GM18517 (cell line): ENCODE measurements around the gene EFHD2.
A peak's percentile ranks its signal among the peaks of the same experiment; 100 is the strongest.
"Not testable (repeated sequence)": the region's sequence is repeated elsewhere in the genome, so short reads cannot be mapped to it uniquely, and the experiment has no call there.

Source experiments
- ATAC-seq: cut with Tn5 transposase; IDR thresholded peaks from one replicate; pipeline ENCODE4 v1.9.1; 2021; ENCODE audit warnings: mild to moderate bottlenecking, moderate library complexity; ENCODE audit not compliant: unreplicated experiment

Gene EFHD2

DNA sequence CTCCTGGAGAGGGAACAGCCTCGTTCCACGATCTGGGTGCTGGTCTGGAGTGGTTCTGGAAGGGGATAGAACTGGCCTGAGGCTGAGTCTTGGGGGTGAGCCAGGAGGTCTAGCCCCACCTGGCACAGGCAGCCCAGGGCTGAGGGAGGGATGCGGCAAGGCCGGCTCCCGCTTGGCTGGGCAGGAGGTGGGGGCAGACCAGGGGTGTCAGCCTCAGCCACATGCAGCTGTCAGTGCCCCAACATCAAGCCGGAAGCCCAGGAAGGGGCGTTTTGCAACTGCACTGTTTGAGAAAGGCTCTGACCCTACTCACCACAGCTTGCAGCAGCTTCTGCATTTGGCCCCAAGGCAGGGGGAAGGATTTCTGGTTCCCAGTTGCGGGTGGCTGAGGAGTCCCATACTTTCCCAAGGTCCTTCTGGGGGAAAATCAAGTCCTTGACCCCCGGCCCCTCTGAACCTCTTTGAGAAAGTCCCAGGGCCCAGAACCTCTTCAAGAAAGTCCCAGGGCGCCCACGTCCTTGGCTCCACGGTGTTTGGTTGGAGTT, 2.0 kb downstream of the EFHD2 start:
- ATAC-seq = peak; percentile 50

DNA sequence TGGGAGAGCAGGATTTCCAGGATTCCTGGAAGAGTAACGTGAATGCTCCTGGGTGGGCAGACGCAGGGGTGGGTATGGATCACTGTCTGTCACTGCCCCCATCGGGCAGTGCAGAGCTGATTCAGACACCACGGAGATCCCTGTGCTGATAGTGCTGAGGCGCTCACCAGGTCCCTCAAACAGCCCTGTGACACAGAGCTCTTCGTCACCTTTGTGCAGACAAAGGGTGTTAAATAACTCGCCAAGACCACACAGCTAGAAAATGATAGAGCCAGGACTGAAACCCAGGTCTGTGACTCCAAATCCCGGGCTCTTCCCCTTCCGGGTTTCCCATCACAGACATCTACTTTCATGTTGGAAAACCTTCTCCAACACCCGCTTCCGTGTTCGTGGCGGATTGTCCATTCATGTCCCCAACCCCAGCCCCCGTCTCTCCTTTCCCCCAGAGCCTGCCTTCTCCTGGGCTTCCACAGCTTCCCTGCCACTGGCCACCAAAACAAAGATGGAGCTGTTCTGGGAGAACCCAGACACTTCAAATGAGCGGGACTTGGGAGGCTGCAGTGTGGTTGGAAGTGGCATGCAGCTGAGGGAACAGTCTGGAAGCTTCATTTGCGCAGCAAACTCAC, 2.6 kb downstream of the EFHD2 start:
- no peak for ATAC-seq

DNA sequence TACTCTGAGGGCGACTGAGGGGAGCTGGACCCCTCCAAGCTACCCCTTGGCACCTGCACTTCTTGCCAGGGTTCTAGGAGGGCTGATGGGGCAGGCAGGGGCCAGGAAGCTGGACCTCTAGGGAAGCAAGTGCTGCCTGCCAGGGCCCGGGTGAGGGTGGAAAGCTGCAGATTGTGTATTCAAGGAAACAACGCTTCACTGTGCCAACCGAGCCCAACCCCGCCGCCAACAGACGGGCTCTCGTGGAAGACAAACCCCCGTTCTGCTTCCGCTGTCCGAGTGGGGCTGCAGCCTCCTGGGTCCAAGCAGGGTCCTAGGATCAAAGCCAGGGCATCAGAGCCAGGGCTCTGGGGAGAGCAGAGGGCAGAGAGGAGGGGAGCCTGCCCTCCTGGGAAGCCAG, 3.2 kb downstream of the EFHD2 start:
- no peak for ATAC-seq

DNA sequence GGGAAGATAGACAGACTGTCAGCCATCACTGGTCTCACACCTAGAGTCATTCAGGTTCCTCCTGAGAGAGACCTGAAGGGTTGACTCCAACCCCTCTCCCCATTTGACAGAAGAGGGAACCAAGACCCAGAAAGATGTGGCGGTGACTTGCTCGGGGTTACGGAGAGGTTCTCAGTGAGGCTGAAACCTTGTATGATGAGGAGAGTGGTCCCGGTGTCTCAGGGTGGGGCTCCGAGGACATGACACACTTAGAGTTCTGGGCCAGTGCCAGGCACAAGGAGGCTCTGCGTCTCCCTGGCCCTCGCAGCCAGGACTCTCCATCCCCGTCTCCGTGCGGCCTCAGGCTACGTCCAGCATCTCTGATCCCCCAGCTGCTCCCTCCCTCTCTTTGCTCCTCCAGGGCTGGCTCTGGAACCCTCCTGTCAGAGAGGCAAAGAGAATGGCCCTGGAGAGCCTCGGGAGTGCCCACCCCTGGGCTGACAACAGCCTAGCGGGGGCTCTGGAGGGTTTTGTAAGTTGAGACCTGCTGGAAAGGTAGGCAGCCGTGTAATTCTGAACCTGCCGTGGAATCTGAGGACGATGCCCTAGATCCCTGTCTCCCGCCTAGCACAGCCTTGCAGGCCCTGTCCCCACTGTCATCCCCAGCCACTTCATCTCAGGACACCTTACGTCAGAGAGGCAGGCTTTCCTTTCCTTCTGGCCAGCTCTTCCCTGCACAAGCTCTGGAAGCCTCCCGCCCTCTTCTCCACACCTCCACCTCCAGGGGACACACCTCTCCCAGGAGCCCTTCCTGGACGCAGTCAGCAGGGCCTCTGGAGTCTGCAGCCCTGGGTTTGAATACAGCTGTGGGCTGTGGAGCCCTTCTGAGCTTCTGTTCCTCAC, 4.1 kb downstream of the EFHD2 start:
- ATAC-seq = no peak

DNA sequence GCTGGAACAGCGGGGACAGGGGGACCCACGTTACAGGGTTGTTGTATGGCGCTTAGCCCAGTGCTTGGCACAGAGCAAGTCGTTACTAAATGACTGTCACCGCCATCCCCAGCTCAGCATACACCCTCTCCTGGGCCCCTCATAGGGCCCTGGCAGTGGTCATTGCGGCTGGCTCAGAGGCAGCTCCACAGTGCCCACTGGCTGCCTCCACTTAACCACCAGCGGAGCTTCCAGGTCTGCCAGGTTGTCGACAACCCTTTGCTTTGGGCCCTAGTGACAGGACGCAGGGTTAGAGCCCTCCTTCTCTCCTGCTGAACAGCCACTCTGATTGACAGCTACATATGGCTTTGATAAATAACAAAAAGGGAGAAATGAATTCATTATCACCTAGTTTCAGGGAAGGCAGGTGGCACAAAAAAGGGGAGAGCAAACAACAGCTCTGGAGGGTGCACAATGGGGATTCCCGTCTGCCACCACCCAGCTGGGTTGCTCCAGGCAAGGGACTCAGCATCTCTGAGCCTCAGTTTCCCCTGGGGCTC, 4.8 kb downstream of the EFHD2 start:
- no peak for ATAC-seq

DNA sequence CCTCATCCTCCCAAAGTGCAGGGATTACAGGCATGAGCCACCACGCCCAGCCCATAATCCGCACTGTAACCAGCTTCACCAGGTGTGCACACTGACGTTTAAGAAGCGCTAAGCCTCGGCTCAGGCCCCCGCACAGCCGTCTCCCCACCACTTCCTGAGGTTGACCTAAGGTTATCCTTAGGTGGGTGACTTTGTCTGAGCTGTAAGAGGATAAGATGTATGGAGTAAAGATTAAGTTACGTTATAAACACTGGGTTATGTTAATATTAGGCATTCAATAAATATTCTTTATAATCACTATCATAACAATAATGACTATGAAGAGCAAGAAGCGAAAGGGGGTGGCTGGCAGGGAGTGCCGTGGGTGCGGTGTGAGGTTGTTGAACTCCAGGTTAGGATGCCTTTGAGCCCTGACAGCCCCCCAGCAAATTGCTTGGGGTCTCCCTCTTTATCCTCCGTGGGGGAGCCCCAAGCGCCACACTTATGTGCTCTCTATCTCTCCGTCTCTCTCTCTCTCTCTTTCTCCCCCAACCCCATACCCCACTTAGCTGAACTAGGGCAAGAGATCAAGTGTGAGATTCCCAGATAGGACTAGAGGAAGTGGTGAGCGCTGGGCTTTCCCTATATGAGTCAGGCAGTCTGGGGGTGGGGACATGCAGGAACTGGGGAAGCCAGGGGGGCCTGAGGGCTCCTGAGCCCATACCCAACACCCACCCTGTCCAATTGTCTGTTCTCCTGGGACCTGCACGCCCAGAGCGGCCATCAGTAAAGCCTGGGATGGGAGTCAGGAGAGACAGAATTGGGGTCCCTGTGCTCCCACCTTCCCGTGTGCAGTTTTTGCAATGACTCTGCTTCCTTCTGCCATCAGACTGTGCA, 7.6 kb downstream of the EFHD2 start:
- no peak for ATAC-seq

DNA sequence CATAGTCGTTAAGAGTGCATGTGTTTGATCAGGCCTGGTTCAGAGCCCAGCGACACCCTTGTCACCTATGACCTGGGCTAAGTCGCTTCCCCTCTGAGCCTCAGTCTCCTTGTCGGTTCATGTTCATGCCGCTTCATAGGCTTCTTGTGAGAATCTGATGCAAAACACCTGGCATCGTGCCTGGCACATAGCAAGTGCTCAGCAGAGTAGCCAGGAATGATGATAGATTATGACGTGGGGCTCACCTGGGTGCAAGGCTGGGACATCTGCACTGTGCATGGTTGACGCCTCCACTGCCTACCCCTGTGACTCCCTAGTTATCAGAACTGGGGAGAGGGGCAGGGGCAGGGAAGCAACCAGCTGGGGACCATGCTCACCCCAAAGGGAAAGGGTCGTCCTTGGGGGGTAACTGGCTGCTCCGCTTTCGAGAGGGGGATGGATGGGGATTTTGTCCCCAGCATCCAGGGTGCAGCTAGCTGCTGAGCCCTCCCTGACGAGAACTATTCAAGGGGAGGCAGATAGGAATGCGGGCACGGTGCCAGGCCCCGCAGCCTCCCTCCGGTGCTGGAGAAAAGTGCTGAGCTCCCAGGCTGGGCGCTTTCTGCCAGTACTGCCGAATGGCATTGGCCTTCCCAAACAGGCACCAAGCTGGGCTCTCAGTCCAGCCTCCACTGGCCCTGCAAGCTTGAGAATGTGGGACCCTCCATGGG, 9.3 kb downstream of the EFHD2 start:
- no peak for ATAC-seq

DNA sequence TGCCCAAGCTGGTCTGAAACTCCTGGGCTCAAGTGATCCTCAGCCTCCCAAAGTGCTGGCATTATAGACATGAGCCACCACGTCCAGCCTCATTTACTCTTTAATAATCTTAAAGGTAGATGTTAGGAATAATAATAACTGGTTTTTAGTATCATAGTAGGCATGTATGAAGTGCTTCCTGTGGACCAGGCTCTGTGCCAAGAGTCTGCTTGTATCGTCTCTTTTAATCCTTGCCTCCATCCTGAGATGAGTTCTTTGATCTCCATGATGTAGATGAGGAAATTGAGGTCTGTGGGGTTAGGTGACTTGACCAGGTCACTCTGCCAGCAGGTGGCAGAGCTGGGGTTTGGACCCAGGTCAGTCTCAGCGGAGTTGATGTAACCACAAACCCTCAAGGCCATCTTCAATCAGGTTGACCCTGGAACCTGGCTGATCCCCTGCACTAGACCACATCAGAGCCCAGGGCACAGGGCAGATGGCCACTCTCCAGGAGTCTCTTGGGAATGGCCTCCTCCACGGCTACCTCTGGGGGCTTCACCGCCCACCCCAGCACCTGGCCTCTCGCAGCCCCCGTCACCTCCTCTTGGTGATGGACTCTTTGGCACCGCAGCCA, 11.3 kb downstream of the EFHD2 start:
- no peak for ATAC-seq

DNA sequence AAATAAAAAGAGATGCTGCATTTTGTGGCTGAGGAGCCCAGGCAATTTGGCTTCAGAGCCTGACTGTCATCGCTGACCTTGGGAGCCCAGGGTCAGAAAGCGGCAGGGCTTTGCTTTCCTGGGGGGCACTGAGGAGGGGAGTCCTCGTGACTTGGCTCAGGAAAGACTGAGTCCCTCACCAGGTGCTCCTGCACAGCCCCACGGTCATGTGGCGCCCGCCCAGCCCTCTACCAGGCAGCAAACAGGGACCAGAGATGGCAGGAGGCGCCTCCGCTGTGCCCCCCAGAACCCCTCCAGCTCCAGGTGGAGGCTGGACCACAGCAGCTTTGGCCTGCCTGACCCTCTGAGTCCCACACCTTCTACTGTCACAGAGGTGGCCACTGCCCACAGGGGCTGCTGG, 13.2 kb downstream of the EFHD2 start:
- no peak for ATAC-seq

DNA sequence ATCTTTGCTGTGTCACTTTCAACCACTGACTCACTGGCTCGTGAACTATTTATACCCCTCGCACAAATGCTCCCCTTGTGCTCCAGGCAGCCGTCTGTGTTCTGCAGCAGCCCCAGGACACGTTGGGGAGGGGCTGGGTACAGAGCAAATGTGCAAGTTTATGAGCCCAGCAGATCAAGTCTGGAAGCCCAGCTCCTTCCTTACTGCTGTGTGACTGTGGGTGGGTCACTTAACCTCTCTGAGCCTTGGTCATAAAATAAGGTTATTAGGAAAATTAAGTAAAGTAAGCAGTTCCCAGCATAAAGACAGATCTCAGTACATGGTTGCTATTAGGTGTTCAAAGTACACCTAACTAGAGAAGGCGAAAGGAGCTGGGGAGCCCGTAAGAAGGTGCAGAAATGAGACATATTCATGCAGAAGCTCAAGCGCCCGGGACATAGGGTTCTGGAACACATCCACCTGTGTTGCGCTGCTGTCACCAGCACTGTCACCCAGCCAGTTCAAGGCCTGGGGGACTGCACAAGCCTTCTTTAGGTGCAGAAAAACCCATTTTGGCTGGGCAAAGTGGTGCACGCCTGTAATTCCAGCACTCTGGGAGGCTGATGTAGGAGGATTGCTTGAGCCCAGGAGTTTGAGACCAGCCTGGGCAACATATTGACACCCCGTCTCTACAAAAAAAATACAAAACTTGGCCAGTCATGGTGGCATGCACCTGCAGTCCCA, 13.8 kb downstream of the EFHD2 start:
- ATAC-seq = no peak

DNA sequence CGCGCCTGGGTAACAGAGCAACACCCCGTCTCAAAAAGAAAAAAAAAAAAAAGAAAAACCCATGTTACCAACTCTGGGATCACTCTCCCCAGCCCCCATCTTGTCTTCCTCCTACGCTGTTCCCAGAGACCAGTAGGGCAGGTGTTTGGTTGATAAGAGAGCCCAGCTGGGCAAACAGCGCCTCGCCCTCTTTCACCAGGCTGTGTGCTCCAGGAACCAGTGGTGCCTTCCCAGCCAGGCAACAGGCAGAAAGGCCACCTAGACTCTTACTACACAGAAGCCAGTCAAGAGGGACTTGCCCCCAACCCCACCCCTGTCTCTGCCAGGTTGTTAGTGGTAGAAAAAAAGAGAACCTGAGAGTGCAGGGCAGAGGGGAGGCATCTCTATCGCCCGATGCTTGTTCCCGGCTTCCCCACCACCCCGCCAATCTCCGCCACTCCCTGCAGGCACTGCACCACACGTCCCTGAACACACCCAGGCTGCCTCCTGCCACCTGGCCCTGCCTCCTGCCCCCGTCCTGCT, 14.5 kb downstream of the EFHD2 start:
- no peak for ATAC-seq

DNA sequence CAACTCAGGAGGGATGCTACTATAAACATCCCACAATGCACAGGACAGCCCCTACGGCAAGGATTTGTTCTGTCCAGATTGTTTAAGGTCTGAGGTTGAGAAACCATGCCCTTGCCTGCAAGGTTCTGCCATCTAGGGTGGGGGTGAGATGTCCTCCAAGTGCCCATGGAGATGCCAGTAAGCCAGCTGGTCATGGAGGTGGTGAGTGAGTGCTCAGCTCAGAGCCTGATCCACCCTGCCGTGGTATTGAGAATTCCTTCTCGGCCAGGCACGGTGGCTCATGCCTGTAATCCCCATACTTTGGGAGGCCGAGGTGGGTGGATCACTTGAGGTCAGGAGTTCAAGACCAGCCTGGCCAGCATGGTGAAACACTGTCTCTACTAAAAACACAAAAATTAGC, 15.3 kb downstream of the EFHD2 start:
- no peak for ATAC-seq

DNA sequence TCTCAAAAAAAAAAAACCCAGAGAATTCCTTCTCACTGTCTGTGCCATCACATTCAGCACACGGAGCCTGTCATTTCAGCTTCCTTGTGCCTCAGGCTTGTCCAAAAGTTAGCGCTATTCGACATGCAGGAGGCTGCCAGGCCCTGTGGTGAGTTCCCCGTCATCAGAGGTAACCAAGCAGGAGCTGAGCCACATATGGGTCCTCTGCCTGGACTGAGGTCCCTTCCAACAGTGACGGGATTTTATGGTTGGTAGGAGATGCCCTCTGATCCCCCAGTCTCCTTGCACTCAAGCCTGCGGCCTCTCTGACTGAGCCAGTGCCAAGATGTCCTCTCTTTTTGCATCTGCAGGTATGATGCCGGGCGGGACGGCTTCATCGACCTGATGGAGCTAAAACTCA, 15.8 kb downstream of the EFHD2 start:
- ATAC-seq = no peak

DNA sequence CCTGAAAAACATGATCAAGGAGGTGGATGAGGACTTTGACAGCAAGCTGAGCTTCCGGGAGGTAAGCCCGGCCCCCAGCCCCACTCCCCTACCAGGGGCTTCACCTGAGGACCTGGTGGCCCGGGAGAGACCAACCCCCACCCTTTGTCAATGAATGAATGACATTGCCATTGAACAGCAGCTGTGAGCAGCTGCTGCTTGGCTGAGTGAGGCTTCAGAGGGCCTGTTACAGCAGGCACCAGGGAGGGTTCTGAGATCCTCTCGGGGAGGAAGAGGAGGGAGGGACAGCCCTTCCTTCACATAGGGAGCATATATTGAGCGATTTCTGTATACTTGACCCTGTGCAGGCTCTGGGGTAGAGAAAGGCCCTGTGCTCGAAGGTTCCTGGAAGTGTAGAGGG, 16.3 kb downstream of the EFHD2 start:
- no peak for ATAC-seq

DNA sequence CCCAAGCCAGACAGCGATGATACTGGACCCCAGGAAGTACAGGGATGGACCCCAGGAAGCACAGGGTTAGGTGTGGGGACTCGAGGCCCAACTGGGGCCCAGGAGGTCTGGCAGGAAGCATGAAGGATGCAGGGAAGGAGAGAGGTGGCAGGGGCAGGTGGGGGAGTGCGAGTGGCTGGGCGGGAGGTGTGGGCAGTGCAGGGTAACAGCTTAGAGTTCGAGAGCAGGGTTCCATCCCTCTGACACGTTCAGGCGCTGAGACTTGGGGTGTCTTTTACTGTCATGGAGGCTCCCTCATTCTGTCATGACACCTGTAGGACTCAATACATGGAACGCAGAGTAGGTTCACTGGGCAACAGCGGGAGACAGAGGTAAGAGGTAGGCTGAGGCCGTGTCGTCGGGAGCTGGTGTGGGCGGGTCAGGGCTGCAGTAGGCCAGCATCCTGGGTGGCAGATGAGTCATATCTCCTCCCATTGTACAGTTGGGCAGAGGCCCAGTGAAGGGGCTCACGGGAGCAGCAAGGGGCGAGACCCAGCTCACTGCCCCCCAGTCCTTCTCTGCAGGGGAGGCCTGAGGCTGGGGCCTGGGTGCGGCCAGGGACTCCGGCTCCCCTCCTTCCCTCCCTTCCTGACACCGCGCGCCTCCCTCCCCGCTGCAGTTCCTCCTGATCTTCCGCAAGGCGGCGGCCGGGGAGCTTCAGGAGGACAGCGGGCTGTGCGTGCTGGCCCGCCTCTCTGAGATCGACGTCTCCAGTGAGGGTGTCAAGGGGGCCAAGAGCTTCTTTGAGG, 17.0 kb downstream of the EFHD2 start:
- ATAC-seq = no peak

DNA sequence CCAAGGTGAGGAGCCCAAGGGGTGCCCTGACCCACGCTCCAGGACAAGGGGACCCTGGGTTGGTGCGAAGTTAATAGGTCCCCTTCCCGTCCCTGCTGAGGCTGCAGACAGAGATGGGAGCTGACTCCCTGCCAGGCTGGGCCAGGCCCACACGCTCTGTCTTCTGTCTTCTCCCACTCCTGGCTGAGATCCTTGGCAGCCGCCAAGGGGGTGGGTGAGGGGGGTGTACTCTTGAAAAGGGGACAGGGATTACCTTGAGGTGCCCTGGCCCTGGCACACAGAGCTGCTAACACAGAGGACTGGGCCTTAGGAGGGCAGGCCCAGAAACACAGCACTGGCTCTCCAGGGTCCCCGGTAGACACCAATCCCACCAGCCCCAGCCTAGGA, 17.6 kb downstream of the EFHD2 start:
- ATAC-seq = no peak

DNA sequence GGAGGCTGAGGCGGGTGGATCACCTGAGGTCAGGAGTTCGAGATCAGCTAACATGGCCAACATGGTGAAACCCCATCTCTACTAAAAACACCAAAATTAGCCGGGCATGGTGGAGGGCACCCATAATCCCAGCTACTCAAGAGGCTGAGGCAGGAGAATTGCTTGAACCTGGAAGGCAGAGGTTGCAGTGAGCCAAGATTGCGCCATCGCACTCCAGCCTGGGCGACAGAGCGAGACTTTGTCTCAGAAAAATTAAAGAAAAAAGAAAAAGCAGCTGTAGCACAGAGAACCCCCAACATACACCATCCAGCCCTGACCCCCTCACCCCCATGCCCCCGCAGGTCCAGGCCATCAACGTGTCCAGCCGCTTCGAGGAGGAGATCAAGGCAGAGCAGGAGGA, 18.6 kb downstream of the EFHD2 start:
- not testable (repeated sequence) for ATAC-seq

DNA sequence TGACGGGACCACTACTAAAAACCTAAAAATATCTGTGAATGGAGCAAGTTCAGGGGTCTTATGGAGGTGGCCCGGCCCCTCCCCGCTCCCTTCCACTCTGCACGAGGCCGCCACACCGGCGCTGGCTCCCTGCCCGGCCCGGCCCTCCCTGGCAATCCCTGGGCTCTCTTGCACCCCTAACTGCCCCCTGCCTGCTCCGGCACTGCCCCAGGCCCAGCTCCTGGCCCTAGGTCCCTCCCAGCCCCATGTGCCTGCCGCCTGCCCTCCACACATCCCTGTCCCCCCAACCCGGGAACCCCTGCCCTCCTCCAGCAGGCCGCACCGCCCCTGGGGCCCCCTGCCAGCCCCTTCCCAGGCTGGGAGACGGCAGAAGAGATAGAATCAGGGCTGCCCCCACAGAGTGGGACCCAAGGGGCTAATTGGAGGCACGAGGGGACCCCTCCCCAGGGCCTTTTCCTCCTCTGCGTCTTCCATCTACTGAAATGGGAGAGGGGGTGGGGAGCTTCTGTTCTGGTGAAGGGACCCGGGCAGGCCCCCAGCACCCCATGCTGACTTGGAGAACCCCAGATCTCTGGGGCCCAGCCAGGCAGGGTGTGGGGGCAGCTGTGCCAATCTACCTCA, 19.2 kb downstream of the EFHD2 start:
- ATAC-seq = no peak
